ENCODE results near the gene WBP4. TPM values are rescaled to one million over a fixed set of nuclear protein-coding genes. Genes with fewer than 3 reads are reported as not detected.
A peak's percentile ranks its signal among the peaks of the same experiment; 100 is the strongest.
"Not testable (repeated sequence)": the region's sequence is repeated elsewhere in the genome, so short reads cannot be mapped to it uniquely, and the experiment has no call there.

Gene WBP4
- total RNA-seq, 1 donor, result 8.7 TPM

- H3K4me3 ChIP-seq (ENCODE audit: insufficient read depth, low read length), result no peak overlapping the region
- H3K79me2 ChIP-seq (ENCODE audit: insufficient read depth, low read length), result no peaks in the 10 kb centered on the region
- H3K36me3 ChIP-seq (ENCODE audit: insufficient read depth, low read length), result peaks cover 23% of the 10 kb centered on the region
- H4K20me1 ChIP-seq (ENCODE audit: insufficient read depth, low read length), result no peaks in the 10 kb centered on the region
- no peak overlapping the region for H3K27ac ChIP-seq (ENCODE audit: low read depth, low read length)
- H3K4me1 ChIP-seq (ENCODE audit: insufficient read depth, low read length), result no peaks in the 10 kb centered on the region
- DNase-seq (ENCODE audit: insufficient read length, low spot score, missing footprints), result peak; percentile 34
- H3K9me3 ChIP-seq (ENCODE audit: low read depth, low read length), result no peaks in the 10 kb centered on the region
- no peak overlapping the region for H3K4me2 ChIP-seq (ENCODE audit: insufficient read depth, low read length)
- no peak overlapping the region for H2AFZ ChIP-seq (ENCODE audit: low read length)
- no peaks in the 10 kb centered on the region for H3K27me3 ChIP-seq (ENCODE audit: insufficient read depth, low read length)
- TF ChIP-seq CTCF (IDR thresholded peaks at IDR 0.05; ENCODE audit: extremely low read depth, low read depth, low read length), result no peak
Observed at GRCh38 chr13:41085961-41086585, 24.8 kb downstream of the WBP4 start.

GRCh38 chr13:41095681-41096080, 34.4 kb downstream of the WBP4 start:
- not testable (repeated sequence) for H2AFZ ChIP-seq (ENCODE audit: low read length); H3K4me1 ChIP-seq (ENCODE audit: insufficient read depth, low read length); H3K4me3 ChIP-seq (ENCODE audit: insufficient read depth, low read length); DNase-seq (ENCODE audit: insufficient read length, low spot score, missing footprints); H4K20me1 ChIP-seq (ENCODE audit: insufficient read depth, low read length); H3K9me3 ChIP-seq (ENCODE audit: low read depth, low read length); H3K4me2 ChIP-seq (ENCODE audit: insufficient read depth, low read length); H3K79me2 ChIP-seq (ENCODE audit: insufficient read depth, low read length); H3K27me3 ChIP-seq (ENCODE audit: insufficient read depth, low read length); H3K36me3 ChIP-seq (ENCODE audit: insufficient read depth, low read length); H3K27ac ChIP-seq (ENCODE audit: low read depth, low read length)

DNA sequence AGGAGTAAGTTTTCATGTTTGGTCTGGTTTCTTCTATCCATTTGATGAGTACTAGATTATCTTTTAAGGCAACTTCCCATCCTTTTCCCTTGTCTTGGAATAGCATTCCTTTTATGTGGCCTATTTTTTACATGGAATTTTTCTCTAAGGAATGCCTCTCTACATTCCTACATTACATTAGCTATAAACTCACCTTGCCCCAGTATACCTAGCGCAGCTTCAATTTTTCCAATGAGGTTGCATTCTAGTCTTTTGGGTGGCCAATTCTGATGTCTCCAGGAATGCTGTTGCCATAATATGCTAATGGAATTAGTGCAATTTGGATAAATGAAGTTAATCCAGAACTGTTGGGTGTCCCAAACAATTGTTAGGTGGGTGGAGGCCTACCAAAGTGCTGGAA, 37.5 kb downstream of the WBP4 start:
- Histone ChIP-seq H3K4me1 (ENCODE audit: insufficient read depth, low read length) (no peaks in the 10 kb centered on the region), H3K27ac (ENCODE audit: low read depth, low read length) (no peak overlapping the region), H3K9me3 (ENCODE audit: low read depth, low read length) (no peaks in the 10 kb centered on the region), H2AFZ (ENCODE audit: low read length) (no peak overlapping the region), H3K27me3 (ENCODE audit: insufficient read depth, low read length) (no peaks in the 10 kb centered on the region), H3K79me2 (ENCODE audit: insufficient read depth, low read length) (no peaks in the 10 kb centered on the region), H3K4me2 (ENCODE audit: insufficient read depth, low read length) (no peak overlapping the region), H3K36me3 (ENCODE audit: insufficient read depth, low read length) (no peaks in the 10 kb centered on the region), H4K20me1 (ENCODE audit: insufficient read depth, low read length) (no peaks in the 10 kb centered on the region), H3K4me3 (ENCODE audit: insufficient read depth, low read length) (no peak overlapping the region)
- DNase-seq (ENCODE audit: insufficient read length, low spot score, missing footprints), result peak; percentile 68
- TF ChIP-seq CTCF (IDR thresholded peaks at IDR 0.05; ENCODE audit: extremely low read depth, low read depth, low read length), result no peak

DNA sequence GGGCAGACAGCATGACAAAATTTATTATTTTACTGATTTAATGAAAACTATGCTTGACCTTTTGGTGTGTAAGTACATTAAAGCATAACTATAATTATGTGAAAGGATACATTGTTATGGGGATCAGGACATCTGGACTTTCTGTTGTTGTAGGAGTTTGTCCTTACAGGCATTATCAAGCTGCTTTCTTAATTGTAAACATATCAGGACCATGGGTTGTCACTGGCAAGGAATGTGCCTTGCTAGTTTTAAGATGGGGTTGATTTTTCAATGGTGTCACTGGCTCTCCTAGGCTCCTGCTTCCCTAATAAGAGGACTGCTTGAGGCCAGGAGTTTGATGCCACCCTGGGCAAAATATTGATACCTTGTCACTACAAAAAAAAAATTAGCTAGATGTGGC, 38.7 kb downstream of the WBP4 start:
- no peaks in the 10 kb centered on the region for H3K27me3 ChIP-seq (ENCODE audit: insufficient read depth, low read length)
- no peaks in the 10 kb centered on the region for H3K36me3 ChIP-seq (ENCODE audit: insufficient read depth, low read length)
- H3K4me1 ChIP-seq (ENCODE audit: insufficient read depth, low read length), result no peaks in the 10 kb centered on the region
- no peak overlapping the region for H3K4me3 ChIP-seq (ENCODE audit: insufficient read depth, low read length)
- H3K9me3 ChIP-seq (ENCODE audit: low read depth, low read length), result no peaks in the 10 kb centered on the region
- H3K27ac ChIP-seq (ENCODE audit: low read depth, low read length), result no peak overlapping the region
- H2AFZ ChIP-seq (ENCODE audit: low read length), result no peak overlapping the region
- H3K79me2 ChIP-seq (ENCODE audit: insufficient read depth, low read length), result no peaks in the 10 kb centered on the region
- no peak for TF ChIP-seq CTCF (IDR thresholded peaks at IDR 0.05; ENCODE audit: extremely low read depth, low read depth, low read length)
- H3K4me2 ChIP-seq (ENCODE audit: insufficient read depth, low read length), result no peak overlapping the region
- no peak for DNase-seq (ENCODE audit: insufficient read length, low spot score, missing footprints)
- no peaks in the 10 kb centered on the region for H4K20me1 ChIP-seq (ENCODE audit: insufficient read depth, low read length)
